C4-2B (cell line): Measurements from ENCODE around the gene IL20RB.
"Not testable (repeated sequence)": the region's sequence is repeated elsewhere in the genome, so short reads cannot be mapped to it uniquely, and the experiment has no call there.

Source experiments
- H3K27ac ChIP-seq: fragments of 450-650 bp; 2 replicates; pipeline ENCODE4 v1.5.1; 2017
- ZFX ChIP-seq: fragments of 450-650 bp; IDR thresholded peaks from 2 replicates; pipeline ENCODE4 v1.6.1; 2017
- TF ChIP-seq, protein P1 (sequence below): fragments of 450-650 bp; conservative IDR thresholded peaks from 2 replicates; pipeline ENCODE4 v1.5.1; 2017; ENCODE audit warnings: mild to moderate bottlenecking

Gene IL20RB

DNA sequence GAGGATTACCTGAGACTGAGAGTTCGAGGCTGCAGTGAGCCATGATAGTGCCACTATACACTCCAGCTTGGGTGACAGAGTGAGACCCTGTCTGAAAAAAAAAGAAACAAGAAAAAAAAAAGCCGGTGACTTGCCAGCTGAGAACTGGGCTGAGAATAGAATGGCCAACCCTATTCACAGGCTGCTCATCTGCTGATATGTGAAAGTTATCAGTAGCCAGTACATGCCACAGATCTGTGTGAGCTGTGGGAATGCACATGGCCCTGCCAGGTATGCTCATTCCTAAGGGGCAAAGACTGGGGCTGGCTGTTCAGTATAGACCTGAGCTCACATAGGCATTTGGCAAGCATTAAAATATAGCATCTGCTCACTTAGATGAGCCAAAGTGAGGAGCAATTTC lies 30.9 kb downstream of the IL20RB start:
- TF ChIP-seq, protein P1, sequence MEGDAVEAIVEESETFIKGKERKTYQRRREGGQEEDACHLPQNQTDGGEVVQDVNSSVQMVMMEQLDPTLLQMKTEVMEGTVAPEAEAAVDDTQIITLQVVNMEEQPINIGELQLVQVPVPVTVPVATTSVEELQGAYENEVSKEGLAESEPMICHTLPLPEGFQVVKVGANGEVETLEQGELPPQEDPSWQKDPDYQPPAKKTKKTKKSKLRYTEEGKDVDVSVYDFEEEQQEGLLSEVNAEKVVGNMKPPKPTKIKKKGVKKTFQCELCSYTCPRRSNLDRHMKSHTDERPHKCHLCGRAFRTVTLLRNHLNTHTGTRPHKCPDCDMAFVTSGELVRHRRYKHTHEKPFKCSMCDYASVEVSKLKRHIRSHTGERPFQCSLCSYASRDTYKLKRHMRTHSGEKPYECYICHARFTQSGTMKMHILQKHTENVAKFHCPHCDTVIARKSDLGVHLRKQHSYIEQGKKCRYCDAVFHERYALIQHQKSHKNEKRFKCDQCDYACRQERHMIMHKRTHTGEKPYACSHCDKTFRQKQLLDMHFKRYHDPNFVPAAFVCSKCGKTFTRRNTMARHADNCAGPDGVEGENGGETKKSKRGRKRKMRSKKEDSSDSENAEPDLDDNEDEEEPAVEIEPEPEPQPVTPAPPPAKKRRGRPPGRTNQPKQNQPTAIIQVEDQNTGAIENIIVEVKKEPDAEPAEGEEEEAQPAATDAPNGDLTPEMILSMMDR: no peak
- TF ChIP-seq ZFX: no peak
- H3K27ac ChIP-seq: no peak overlapping the region

- H3K27ac ChIP-seq: peak overlapping the region; percentile 10; the same call in 1 of the 2 replicates
- TF ChIP-seq, protein P1: no peak
- no peak for TF ChIP-seq ZFX
Observed at GRCh38 chr3:136989781-136990524, 32.2 kb downstream of the IL20RB start.

- H3K27ac ChIP-seq: peak overlapping the region; percentile 10; the same call in 1 of the 2 replicates
- no peak for TF ChIP-seq ZFX
- TF ChIP-seq, protein P1: no peak
Observed at GRCh38 chr3:136990826-136991225, 33.0 kb downstream of the IL20RB start.

DNA sequence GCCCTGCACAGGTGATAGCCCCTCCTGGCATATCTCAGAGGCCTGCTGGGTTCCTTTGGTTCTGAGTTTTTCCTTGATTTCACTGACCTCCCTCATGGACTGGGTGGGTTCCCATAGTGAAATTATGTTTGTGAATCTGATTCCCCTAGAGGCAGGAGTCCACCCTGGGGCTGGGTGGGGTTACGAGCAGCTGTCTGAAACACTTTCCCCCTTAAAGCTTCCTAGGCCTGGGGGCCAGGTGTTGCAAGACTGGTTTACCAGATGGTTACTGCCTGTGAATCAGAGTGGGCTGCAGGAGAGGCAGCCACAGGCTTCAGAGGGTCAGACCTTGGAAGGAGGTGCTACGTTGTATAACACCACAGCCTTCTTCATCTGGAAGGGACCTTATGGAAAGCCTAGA lies 34.3 kb downstream of the IL20RB start:
- no peak for TF ChIP-seq ZFX
- TF ChIP-seq, protein P1: no peak

GRCh38 chr3:136994772-136995516 lies 37.2 kb downstream of the IL20RB start:
- peak overlapping the region; percentile 55 for H3K27ac ChIP-seq
- TF ChIP-seq, protein P1: no peak
- TF ChIP-seq ZFX: no peak

More for the DNA sequence above, 34.3 kb downstream of the IL20RB start:
- no peak overlapping the region for H3K27ac ChIP-seq

DNA sequence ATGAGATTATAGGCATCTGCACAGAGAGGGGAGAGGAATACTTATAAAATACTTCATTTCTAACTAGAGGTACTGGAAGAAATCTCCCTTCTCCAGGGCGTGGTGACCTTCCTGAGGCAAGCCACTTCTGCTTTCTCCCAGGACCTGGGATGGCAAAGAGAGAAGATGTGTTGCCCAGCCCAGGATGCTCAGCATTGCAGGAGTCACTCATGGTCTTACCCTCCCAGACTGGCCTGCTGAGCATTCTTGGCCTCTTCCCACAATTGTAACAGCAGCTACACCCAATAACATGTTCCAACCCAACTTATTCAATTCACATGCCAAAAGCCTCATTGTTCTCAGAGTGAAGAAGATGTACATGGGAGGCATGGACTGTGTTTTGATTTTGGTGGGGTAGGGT lies 37.9 kb downstream of the IL20RB start:
- H3K27ac ChIP-seq: peak overlapping the region; percentile 55
- TF ChIP-seq, protein P1: no peak
- no peak for TF ChIP-seq ZFX

GRCh38 chr3:137000039-137000438 lies 42.3 kb downstream of the IL20RB start:
- H3K27ac ChIP-seq: no peak overlapping the region
- TF ChIP-seq, protein P1: no peak
- TF ChIP-seq ZFX: no peak

DNA sequence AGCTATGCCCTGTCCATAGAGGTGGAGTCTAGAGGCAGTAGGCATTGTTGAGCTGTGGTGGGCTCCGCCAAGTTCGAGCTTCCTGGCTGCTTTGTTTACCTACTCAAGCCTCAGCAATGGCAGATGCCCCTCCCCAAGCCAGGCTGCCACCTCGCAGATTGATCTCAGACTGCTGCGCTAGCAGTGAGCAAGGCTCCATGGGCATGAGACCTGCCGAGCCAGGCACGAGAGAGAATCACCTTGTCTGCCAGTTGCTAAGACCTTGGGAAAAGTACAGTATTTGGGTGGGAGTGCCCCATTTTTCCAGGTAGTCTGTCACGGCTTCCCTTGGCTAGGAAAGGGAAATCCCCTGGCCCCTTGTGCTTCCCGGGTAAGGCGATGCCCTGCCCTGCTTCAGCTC lies 49.6 kb downstream of the IL20RB start:
- H3K27ac ChIP-seq: not testable (repeated sequence)
